ENCODE measurements around the gene SKI.

DNA sequence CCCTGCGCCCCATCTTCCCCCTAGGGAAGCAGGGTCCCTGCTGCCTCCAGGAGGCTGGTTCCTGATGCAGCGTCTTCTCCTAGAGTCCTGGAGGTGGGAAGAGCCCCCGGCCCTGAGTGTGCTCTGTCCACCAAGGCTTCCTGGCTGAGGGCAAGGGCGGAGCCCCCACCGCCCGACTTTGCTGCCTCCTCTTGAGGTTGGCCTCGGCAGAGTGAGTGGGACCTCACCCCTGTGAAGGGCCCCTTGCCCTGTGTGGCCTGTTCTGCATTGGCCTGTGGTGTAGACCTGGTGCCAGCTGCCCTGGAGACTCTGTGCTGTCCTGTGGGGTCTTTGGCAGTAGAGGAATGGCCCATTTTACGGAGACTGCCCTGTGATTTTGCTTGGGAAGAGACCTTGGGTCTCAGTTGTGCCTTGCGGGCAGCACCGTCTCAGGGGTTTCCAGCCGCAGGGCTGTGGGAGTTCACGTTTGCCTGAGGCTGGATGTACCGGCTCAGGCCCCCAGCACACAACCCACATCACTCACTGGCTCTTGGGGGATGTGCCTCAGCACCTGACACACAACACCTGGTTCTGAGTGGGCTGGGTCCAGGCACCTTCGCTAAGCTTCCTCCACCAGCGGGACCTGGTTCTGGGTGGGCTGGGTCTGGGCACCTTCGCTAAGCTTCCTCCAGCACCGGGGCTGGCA lies 73.6 kb downstream of the SKI start:
- TF ChIP-seq FOXK2 (IDR thresholded peaks at IDR 0.05) (no peak), BHLHE40 (IDR thresholded peaks at IDR 0.05; ENCODE audit: borderline replicate concordance) (no peak), FOXA1 (IDR thresholded peaks at IDR 0.05) (no peak), ARNT (IDR thresholded peaks at IDR 0.05) (no peak), HDGF (IDR thresholded peaks at IDR 0.05; ENCODE audit: borderline replicate concordance) (no peak), FOXM1 (IDR thresholded peaks at IDR 0.05; ENCODE audit: borderline replicate concordance) (no peak), ELF4 (IDR thresholded peaks at IDR 0.05) (no peak), SP1 (IDR thresholded peaks at IDR 0.05) (no peak), LEF1 (IDR thresholded peaks at IDR 0.05; ENCODE audit: borderline replicate concordance) (no peak), ZNF384 (IDR thresholded peaks at IDR 0.05) (no peak), CTBP1 (IDR thresholded peaks at IDR 0.05; ENCODE audit: borderline replicate concordance) (no peak), NFRKB (IDR thresholded peaks at IDR 0.05) (no peak)
- TF ChIP-seq, protein P1, sequence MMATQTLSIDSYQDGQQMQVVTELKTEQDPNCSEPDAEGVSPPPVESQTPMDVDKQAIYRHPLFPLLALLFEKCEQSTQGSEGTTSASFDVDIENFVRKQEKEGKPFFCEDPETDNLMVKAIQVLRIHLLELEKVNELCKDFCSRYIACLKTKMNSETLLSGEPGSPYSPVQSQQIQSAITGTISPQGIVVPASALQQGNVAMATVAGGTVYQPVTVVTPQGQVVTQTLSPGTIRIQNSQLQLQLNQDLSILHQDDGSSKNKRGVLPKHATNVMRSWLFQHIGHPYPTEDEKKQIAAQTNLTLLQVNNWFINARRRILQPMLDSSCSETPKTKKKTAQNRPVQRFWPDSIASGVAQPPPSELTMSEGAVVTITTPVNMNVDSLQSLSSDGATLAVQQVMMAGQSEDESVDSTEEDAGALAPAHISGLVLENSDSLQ (IDR thresholded peaks at IDR 0.05), result no peak
